HepG2 (cell line): ENCODE data around the gene NEGR1. TPM values are rescaled to one million over a fixed set of nuclear protein-coding genes. Genes with fewer than 3 reads are reported as not detected.

Experiments
- ATAC-seq: fragments of 200-7000 bp; cut with Tn5 transposase; 3 replicates; pipeline ENCODE4 v1.9.1; 2020; ENCODE audit warnings: mild to moderate bottlenecking, moderate library complexity
- BruUV-seq: library from RNA; stranded (reverse); fragments of 400-500 nt; replicated peaks from 2 replicates; lab custom pipeline; 2021; lab: Mats Ljungman, UMichigan
- CTCF ChIA-PET: fragments of 300-600 bp; formaldehyde crosslinking; extraction: SDS; loops from one replicate; lab custom pipeline; 2021; ENCODE audit warnings: low total read pairs, inconsistent platforms, low intra/inter-chr PET ratio; lab: Yijun Ruan, JAX
- POLR2A ChIA-PET: fragments of 350-600 bp; sonication (Branson Sonifier 250); formaldehyde crosslinking; loops from one replicate; lab custom pipeline; 2020; ENCODE audit warnings: antibody characterized with exemption, inconsistent platforms; lab: Yijun Ruan, JAX
- DNase-seq: peaks from one replicate; pipeline ENCODE4 v3.0.0-alpha.2; 2015; ENCODE audit warnings: low spot score
- FAIRE-seq: peaks from 3 replicates; lab custom pipeline; 2011; peaks lifted over from hg19 to GRCh38; lab: Jason Lieb, UNC
- H2AFZ ChIP-seq: one replicate; pipeline ENCODE4 v1.6.1; 2011; ENCODE audit warnings: low read length, inconsistent platforms
- H3K27ac ChIP-seq: fragments of 300-600 bp; 3 replicates; pipeline ENCODE4 v1.8.0; 2011; ENCODE audit warnings: mixed run types, mild to moderate bottlenecking, mixed read lengths, low read length, inconsistent platforms; ENCODE audit not compliant: insufficient read depth; ENCODE audit errors: extremely low read length
- H3K27me3 ChIP-seq, 2 experiments: fragments of 200-600 bp in 1 of 2; 2 replicates in 1 of 2; 3 replicates in 1 of 2; pipeline versions ENCODE4 v1.6.0 to v1.8.0; 2011; ENCODE audit warnings: low read length in 2 of 2, mild to moderate bottlenecking in 2 of 2, moderate library complexity in 2 of 2, inconsistent platforms in 1 of 2; ENCODE audit not compliant: insufficient read depth in 2 of 2, control insufficient read depth in 1 of 2
- H3K36me3 ChIP-seq, 2 experiments: fragments of 200-600 bp in 1 of 2; replicated peaks in 1 of 2; 2 replicates in 1 of 2; 3 replicates in 1 of 2; pipeline versions ENCODE4 v1.5.1 to v1.8.0; 2011; ENCODE audit warnings: low read length in 2 of 2, inconsistent platforms in 1 of 2; ENCODE audit not compliant: insufficient read depth in 2 of 2, control insufficient read depth in 1 of 2
- H3K4me1 ChIP-seq: 2 replicates; pipeline ENCODE4 v1.5.1; 2012; ENCODE audit warnings: low read length, inconsistent platforms; ENCODE audit not compliant: insufficient read depth
- H3K4me2 ChIP-seq: 2 replicates; pipeline ENCODE4 v1.6.0; 2011; ENCODE audit warnings: low read depth, low read length, inconsistent platforms
- H3K4me3 ChIP-seq, 3 experiments: fragments of 200-600 bp in 1 of 3; sonication (generic), shearing (Covaris generic) in 1 of 3; replicated peaks in 1 of 3; 2 replicates each; pipeline ENCODE4 v1.5.1; 2011 to 2016; ENCODE audit warnings: low read length in 3 of 3, inconsistent platforms in 2 of 3, low read depth in 2 of 3, mild to moderate bottlenecking in 2 of 3, control low read depth in 1 of 3, mixed read lengths in 1 of 3; ENCODE audit not compliant: insufficient read depth in 1 of 3
- H3K79me2 ChIP-seq: one replicate; pipeline ENCODE4 v1.6.1; 2011; ENCODE audit warnings: low read length, inconsistent platforms; ENCODE audit not compliant: insufficient read depth
- H3K9ac ChIP-seq: 2 replicates; pipeline ENCODE4 v1.6.0; 2011; ENCODE audit warnings: mild to moderate bottlenecking, low read depth, low read length, inconsistent platforms; ENCODE audit not compliant: insufficient read depth
- H3K9me3 ChIP-seq: 2 replicates; pipeline ENCODE4 v1.5.1; 2012; ENCODE audit warnings: mild to moderate bottlenecking, low read length
- H4K20me1 ChIP-seq: 2 replicates; pipeline ENCODE4 v1.6.0; 2011; ENCODE audit warnings: inconsistent platforms, mild to moderate bottlenecking, low read length, moderate library complexity; ENCODE audit not compliant: insufficient read depth
- ATAD3A ChIP-seq: sonication (generic); formaldehyde crosslinking; IDR thresholded peaks from 2 replicates; pipeline ENCODE4 v1.4.0; 2020; ENCODE audit warnings: missing genetic modification reagents
- FOXK1 ChIP-seq: sonication (generic); formaldehyde crosslinking; IDR thresholded peaks from 2 replicates; pipeline ENCODE4 v1.4.0; 2020; ENCODE audit warnings: low read depth, missing genetic modification reagents, borderline replicate concordance
- HES4 ChIP-seq: sonication (generic); formaldehyde crosslinking; IDR thresholded peaks from 2 replicates; pipeline ENCODE4 v1.9.0; 2021; ENCODE audit warnings: mild to moderate bottlenecking, missing genetic modification reagents, borderline replicate concordance
- HIVEP1 ChIP-seq: sonication (generic); formaldehyde crosslinking; IDR thresholded peaks from 2 replicates; pipeline ENCODE4 v1.4.0; 2020; ENCODE audit warnings: mild to moderate bottlenecking, missing genetic modification reagents
- NFKB2 ChIP-seq: sonication (generic); formaldehyde crosslinking; IDR thresholded peaks from 2 replicates; pipeline ENCODE4 v1.4.0; 2020; ENCODE audit warnings: missing genetic modification reagents, borderline replicate concordance
- NFYC ChIP-seq: IDR thresholded peaks from 2 replicates; pipeline ENCODE4 v1.6.1; 2016; ENCODE audit warnings: missing genetic modification reagents, missing compliant biosample characterization
- PHB2 ChIP-seq: fragments of 450-650 bp; IDR thresholded peaks from 2 replicates; pipeline ENCODE4 v1.6.1; 2018; ENCODE audit not compliant: partially characterized antibody
- SCMH1 ChIP-seq: sonication (generic); formaldehyde crosslinking; IDR thresholded peaks from 2 replicates; pipeline ENCODE4 v1.9.0; 2021; ENCODE audit warnings: missing genetic modification reagents, mild to moderate bottlenecking, borderline replicate concordance
- SP2 ChIP-seq: sonication (generic); formaldehyde crosslinking; IDR thresholded peaks from 2 replicates; pipeline ENCODE4 v1.5.1; 2020; ENCODE audit warnings: mild to moderate bottlenecking, missing genetic modification reagents
- TBP ChIP-seq: sonication (generic); formaldehyde crosslinking; IDR thresholded peaks from 2 replicates; pipeline ENCODE4 v1.5.0; 2020; ENCODE audit warnings: missing genetic modification reagents
- TOE1 ChIP-seq: sonication (generic); formaldehyde crosslinking; IDR thresholded peaks from 2 replicates; pipeline ENCODE4 v1.4.0; 2020; ENCODE audit warnings: mild to moderate bottlenecking, missing genetic modification reagents
- ZFP62 ChIP-seq: sonication (generic); formaldehyde crosslinking; IDR thresholded peaks from 2 replicates; pipeline ENCODE4 v1.4.0; 2020; ENCODE audit warnings: missing genetic modification reagents
- ZNF337 ChIP-seq: sonication (generic); formaldehyde crosslinking; IDR thresholded peaks from 2 replicates; pipeline ENCODE4 v1.5.1; 2020; ENCODE audit warnings: missing genetic modification reagents, low read depth, mild to moderate bottlenecking, borderline replicate concordance
- ZZZ3 ChIP-seq: sonication (generic); formaldehyde crosslinking; IDR thresholded peaks from 2 replicates; pipeline ENCODE4 v1.4.0; 2020; ENCODE audit warnings: missing genetic modification reagents, mild to moderate bottlenecking, borderline replicate concordance
- WGBS: methylation state at CpG from one replicate; pipeline ENCODE4 v1.1.6; 2017; ENCODE audit warnings: low lambda C conversion rate; 5-methylcytosine and 5-hydroxymethylcytosine counted together
- in situ Hi-C: cut with HindIII; loops from 2 replicates; pipeline ENCODE4 v1.10.0; 2017; ENCODE audit warnings: low pct_unique_long_range_greater_than_20kb; ENCODE audit not compliant: extremely low pct_ligation_motif_present
- intact Hi-C: fragments of 100-400 bp; cut with micrococcal nuclease; formaldehyde crosslinking; loops from one replicate; pipeline ENCODE4 v1.10.0; 2022; ENCODE audit not compliant: unreplicated experiment
- polyA plus RNA-seq, 8 experiments: library from polyadenylated mRNA; depleted of rRNA in 3 of 8; stranded (reverse) in 7 of 8; unstranded in 1 of 8; fragments of >200 nt; fragmentation: Illumina TruSeq in 4 of 8; extraction: Trizol in 4 of 8; gene quantifications; 2 replicates each; pipeline versions ENCODE4 v1.2.1 to v1.2.3, GENCODE V29; 2011 to 2016; ENCODE audit warnings: low read depth in 4 of 8, missing spikeins in 1 of 8, mixed read lengths in 1 of 8; ENCODE audit not compliant: insufficient read depth in 1 of 8
- total RNA-seq, 5 experiments: library from RNA; depleted of rRNA; stranded (reverse); fragments of >200 nt; fragmentation: Illumina TruSeq; extraction: Trizol; gene quantifications; 2 replicates each; pipeline ENCODE4 v1.2.3, GENCODE V29; 2016; ENCODE audit warnings: low read depth in 1 of 5
- TF ChIP-seq, protein P1 (sequence below), 2 experiments: sonication (generic) in 1 of 2; formaldehyde crosslinking in 1 of 2; IDR thresholded peaks; 2 replicates each; pipeline versions ENCODE4 v1.4.0 to v1.6.1; 2018 to 2020; ENCODE audit warnings: missing genetic modification reagents in 2 of 2, borderline replicate concordance in 1 of 2, low read depth in 1 of 2, mild to moderate bottlenecking in 1 of 2, missing biosample characterization in 1 of 2
- TF ChIP-seq, protein P2 (sequence below): IDR thresholded peaks from 2 replicates; pipeline ENCODE4 v1.4.0; 2020; ENCODE audit warnings: mild to moderate bottlenecking, missing genetic modification reagents
- TF ChIP-seq, protein P3 (sequence below): sonication (generic); formaldehyde crosslinking; IDR thresholded peaks from 2 replicates; pipeline ENCODE4 v1.5.0; 2020; ENCODE audit warnings: mild to moderate bottlenecking, missing genetic modification reagents
- TF ChIP-seq, protein P4 (sequence below): sonication (generic); formaldehyde crosslinking; IDR thresholded peaks from 2 replicates; pipeline ENCODE4 v1.4.0; 2020; ENCODE audit warnings: low read depth, mild to moderate bottlenecking, missing genetic modification reagents

NEGR1 gene
- total and polyA plus RNA-seq, 2 of the 13 experiments (the other 11 are each of a cell fraction or from before 2014, with no cell fraction given) = not detected

DNA sequence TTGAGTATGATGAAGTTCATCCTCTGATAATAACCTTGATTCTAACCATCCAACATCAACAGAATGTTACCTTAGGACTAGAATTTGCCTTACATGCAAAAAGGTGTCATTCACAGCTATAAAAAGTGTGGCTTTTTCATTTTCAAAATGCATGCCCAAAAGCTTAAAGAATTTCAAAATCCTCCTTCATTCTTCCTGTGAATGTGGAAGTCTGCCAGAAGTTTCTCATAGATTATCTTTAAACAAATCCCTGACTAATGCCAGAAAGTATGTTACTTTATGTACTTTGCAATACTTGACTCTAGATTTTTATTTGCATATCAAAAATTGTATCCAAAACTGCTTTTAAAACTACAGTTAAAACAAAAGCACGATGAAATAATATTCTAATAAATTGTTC is 930.9 kb downstream of the NEGR1 start:
- WGBS = 12% methylated on average over 1 of the region's 1 CpG
- no peaks in the 10 kb centered on the region for H3K79me2 ChIP-seq
- no TSS peak for BruUV-seq
- H3K27ac ChIP-seq = no peak overlapping the region
- CTCF ChIA-PET = no interaction called here
- peaks cover 83% of the 10 kb centered on the region for H3K9me3 ChIP-seq
- no peak overlapping the region for H2AFZ ChIP-seq
- no peak for ATAC-seq
- no peaks in the 10 kb centered on the region for H3K27me3 ChIP-seq
- in situ Hi-C loops (no loop called here), intact Hi-C loops (no loop called here)
- POLR2A ChIA-PET = no interaction called here
- no peaks in the 10 kb centered on the region for H3K4me1 ChIP-seq
- TF ChIP-seq, protein P1, sequence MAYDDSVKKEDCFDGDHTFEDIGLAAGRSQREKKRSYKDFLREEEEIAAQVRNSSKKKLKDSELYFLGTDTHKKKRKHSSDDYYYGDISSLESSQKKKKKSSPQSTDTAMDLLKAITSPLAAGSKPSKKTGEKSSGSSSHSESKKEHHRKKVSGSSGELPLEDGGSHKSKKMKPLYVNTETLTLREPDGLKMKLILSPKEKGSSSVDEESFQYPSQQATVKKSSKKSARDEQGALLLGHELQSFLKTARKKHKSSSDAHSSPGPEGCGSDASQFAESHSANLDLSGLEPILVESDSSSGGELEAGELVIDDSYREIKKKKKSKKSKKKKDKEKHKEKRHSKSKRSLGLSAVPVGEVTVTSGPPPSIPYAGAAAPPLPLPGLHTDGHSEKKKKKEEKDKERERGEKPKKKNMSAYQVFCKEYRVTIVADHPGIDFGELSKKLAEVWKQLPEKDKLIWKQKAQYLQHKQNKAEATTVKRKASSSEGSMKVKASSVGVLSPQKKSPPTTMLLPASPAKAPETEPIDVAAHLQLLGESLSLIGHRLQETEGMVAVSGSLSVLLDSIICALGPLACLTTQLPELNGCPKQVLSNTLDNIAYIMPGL (CRISPR knock-in tag; IDR thresholded peaks at IDR 0.05; ENCODE audit: borderline replicate concordance in 1 of 2, low read depth in 1 of 2) = no peak
- TF ChIP-seq PHB2 (no peak), HIVEP1 (CRISPR knock-in tag) (no peak), SP2 (CRISPR knock-in tag) (no peak), TBP (CRISPR knock-in tag) (no peak), FOXK1 (CRISPR knock-in tag) (no peak), HES4 (CRISPR knock-in tag) (no peak), ZZZ3 (CRISPR knock-in tag) (no peak), ATAD3A (CRISPR knock-in tag) (no peak), NFKB2 (CRISPR knock-in tag) (no peak), ZNF337 (CRISPR knock-in tag) (no peak), SCMH1 (CRISPR knock-in tag) (no peak), ZFP62 (CRISPR knock-in tag) (no peak), TOE1 (CRISPR knock-in tag) (no peak), NFYC (CRISPR knock-in tag) (no peak)
- TF ChIP-seq, protein P2, sequence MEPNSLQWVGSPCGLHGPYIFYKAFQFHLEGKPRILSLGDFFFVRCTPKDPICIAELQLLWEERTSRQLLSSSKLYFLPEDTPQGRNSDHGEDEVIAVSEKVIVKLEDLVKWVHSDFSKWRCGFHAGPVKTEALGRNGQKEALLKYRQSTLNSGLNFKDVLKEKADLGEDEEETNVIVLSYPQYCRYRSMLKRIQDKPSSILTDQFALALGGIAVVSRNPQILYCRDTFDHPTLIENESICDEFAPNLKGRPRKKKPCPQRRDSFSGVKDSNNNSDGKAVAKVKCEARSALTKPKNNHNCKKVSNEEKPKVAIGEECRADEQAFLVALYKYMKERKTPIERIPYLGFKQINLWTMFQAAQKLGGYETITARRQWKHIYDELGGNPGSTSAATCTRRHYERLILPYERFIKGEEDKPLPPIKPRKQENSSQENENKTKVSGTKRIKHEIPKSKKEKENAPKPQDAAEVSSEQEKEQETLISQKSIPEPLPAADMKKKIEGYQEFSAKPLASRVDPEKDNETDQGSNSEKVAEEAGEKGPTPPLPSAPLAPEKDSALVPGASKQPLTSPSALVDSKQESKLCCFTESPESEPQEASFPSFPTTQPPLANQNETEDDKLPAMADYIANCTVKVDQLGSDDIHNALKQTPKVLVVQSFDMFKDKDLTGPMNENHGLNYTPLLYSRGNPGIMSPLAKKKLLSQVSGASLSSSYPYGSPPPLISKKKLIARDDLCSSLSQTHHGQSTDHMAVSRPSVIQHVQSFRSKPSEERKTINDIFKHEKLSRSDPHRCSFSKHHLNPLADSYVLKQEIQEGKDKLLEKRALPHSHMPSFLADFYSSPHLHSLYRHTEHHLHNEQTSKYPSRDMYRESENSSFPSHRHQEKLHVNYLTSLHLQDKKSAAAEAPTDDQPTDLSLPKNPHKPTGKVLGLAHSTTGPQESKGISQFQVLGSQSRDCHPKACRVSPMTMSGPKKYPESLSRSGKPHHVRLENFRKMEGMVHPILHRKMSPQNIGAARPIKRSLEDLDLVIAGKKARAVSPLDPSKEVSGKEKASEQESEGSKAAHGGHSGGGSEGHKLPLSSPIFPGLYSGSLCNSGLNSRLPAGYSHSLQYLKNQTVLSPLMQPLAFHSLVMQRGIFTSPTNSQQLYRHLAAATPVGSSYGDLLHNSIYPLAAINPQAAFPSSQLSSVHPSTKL (CRISPR knock-in tag) = no peak
- TF ChIP-seq, protein P3, sequence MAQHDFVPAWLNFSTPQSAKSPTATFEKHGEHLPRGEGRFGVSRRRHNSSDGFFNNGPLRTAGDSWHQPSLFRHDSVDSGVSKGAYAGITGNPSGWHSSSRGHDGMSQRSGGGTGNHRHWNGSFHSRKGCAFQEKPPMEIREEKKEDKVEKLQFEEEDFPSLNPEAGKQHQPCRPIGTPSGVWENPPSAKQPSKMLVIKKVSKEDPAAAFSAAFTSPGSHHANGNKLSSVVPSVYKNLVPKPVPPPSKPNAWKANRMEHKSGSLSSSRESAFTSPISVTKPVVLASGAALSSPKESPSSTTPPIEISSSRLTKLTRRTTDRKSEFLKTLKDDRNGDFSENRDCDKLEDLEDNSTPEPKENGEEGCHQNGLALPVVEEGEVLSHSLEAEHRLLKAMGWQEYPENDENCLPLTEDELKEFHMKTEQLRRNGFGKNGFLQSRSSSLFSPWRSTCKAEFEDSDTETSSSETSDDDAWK (CRISPR knock-in tag) = no peak
- TF ChIP-seq, protein P4, sequence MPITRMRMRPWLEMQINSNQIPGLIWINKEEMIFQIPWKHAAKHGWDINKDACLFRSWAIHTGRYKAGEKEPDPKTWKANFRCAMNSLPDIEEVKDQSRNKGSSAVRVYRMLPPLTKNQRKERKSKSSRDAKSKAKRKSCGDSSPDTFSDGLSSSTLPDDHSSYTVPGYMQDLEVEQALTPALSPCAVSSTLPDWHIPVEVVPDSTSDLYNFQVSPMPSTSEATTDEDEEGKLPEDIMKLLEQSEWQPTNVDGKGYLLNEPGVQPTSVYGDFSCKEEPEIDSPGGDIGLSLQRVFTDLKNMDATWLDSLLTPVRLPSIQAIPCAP = no peak
- no peak overlapping the region for H3K4me2 ChIP-seq
- H4K20me1 ChIP-seq = no peaks in the 10 kb centered on the region
- no peak overlapping the region for H3K9ac ChIP-seq
- DNase-seq = no peak
- no peak overlapping the region for H3K4me3 ChIP-seq
- FAIRE-seq = no peak
- no peaks in the 10 kb centered on the region for H3K36me3 ChIP-seq
